Measurements from ENCODE around the gene PLXDC2.

Gene PLXDC2

DNA sequence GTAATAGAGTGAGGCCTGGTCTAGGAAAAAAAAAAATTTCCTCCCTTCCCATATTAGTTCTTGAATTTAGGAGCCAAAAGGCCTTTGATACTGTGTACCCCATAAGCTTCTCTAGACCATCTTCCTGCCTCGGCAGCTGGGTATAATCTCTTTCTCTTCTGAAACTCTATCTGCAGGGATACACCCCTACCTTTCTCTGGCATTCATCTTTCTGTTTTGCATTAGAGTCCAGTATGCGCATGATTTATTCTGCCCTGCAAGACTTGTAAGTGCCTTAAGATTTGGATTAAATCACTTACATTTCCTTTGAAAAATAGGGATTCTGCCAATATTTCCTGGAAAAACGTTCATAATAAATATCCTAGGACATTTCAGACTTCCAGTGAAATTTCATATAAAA is 431.2 kb downstream of the PLXDC2 start:
- Mint-ChIP-seq H3K27ac (no peak overlapping the region), H3K4me1 (peaks cover 14% of the 10 kb centered on the region), H3K4me3 (no peak overlapping the region), H3K36me3 (ENCODE audit: low read depth) (peaks cover 45% of the 10 kb centered on the region), H3K27me3 (ENCODE audit: low read depth, poor library complexity) (no peaks in the 10 kb centered on the region), H3K9me3 (no peaks in the 10 kb centered on the region)
- TF ChIP-seq, protein P1, sequence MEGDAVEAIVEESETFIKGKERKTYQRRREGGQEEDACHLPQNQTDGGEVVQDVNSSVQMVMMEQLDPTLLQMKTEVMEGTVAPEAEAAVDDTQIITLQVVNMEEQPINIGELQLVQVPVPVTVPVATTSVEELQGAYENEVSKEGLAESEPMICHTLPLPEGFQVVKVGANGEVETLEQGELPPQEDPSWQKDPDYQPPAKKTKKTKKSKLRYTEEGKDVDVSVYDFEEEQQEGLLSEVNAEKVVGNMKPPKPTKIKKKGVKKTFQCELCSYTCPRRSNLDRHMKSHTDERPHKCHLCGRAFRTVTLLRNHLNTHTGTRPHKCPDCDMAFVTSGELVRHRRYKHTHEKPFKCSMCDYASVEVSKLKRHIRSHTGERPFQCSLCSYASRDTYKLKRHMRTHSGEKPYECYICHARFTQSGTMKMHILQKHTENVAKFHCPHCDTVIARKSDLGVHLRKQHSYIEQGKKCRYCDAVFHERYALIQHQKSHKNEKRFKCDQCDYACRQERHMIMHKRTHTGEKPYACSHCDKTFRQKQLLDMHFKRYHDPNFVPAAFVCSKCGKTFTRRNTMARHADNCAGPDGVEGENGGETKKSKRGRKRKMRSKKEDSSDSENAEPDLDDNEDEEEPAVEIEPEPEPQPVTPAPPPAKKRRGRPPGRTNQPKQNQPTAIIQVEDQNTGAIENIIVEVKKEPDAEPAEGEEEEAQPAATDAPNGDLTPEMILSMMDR (IDR thresholded peaks at IDR 0.05): no peak
- DNase-seq: no peak

DNA sequence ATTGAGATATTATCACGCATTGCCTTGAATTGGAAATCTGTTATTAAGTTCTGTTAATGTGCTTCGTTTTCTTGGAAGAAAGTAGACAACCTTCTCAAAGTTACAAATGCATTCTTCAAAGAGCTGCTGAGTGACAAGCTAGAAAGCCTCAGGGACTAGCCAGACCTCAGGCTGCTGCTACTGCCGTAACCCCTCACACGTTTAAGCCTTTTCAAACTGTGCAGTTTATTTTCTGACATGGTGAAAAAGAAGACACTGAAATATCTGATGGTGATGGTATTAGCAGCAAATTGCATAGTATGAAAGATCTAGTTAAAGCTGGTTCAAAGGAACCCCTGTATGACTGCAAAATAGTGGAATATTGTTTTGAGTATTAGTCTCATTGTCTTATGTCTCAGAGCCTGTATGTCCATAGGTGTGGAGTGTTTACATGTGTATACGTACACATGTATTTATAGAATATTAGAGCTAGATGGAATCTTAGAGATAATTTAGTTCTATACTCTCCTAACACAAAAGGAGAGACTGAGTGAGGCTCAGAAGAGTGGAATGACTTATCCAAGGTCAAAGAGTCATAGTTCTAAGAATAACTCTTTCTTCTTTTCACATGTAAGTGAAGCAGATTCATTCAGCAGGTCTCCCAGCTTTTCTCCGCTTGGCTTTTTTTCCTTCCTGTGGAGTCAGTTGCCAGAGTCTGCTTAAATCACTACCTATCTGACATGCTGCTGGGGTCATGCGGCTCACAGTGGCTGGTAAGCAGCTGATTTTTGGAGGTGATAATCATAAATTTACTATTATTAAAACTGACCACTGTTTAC is 431.9 kb downstream of the PLXDC2 start:
- Mint-ChIP-seq H3K27me3 (ENCODE audit: low read depth, poor library complexity) (no peaks in the 10 kb centered on the region), H3K36me3 (ENCODE audit: low read depth) (peaks cover 42% of the 10 kb centered on the region), H3K4me3 (no peak overlapping the region), H3K9me3 (no peaks in the 10 kb centered on the region), H3K4me1 (peaks cover 14% of the 10 kb centered on the region), H3K27ac (no peak overlapping the region)
- no peak for DNase-seq
- TF ChIP-seq, protein P1 (IDR thresholded peaks at IDR 0.05): no peak

DNA sequence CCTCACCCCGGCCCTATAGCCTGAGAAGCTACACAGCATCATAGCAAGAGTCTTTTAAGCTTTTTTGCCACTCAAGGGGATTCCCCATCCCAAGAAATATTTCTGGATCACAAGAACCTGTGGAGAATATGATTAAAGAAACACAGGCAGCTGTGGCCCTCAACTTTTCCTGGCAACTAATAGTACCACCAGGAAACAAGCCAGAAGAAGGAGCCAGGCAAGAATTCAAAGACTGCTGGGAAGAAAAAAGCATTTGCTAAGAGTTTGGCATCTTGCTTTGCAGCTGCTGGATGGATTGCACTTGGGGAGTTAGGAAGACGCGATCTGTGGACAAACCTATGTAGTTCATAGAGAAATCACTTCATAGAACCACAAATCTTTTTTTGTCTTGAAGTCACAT is 437.8 kb downstream of the PLXDC2 start:
- no peaks in the 10 kb centered on the region for H3K9me3 Mint-ChIP-seq
- TF ChIP-seq, protein P1 (IDR thresholded peaks at IDR 0.05): no peak
- H3K4me3 Mint-ChIP-seq: no peak overlapping the region
- DNase-seq: no peak
- H3K36me3 Mint-ChIP-seq (ENCODE audit: low read depth): peaks cover 28% of the 10 kb centered on the region
- H3K27ac Mint-ChIP-seq: no peak overlapping the region
- H3K27me3 Mint-ChIP-seq (ENCODE audit: low read depth, poor library complexity): no peaks in the 10 kb centered on the region
- peaks cover 5% of the 10 kb centered on the region for H3K4me1 Mint-ChIP-seq

DNA sequence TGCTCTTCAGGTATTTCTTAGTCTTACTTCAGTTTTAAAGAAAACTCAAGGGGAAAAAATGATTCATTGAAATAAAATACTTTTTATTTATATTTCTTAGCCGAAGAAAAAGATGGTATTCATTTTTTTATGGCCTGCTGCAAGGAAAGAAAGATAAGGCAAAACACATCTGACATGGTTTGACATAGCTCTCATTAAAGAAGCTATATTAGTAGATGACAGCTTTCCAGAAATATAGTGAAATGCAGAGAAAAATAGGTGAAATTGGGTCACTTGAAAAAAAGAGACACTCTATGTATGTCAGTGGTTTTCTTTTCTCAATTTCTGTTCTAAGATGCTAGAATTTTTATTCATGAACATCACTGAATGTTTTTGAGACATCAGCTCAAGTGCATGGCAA is 438.3 kb downstream of the PLXDC2 start:
- Mint-ChIP-seq H3K27me3 (ENCODE audit: low read depth, poor library complexity) (no peaks in the 10 kb centered on the region), H3K9me3 (no peaks in the 10 kb centered on the region), H3K27ac (no peak overlapping the region), H3K36me3 (ENCODE audit: low read depth) (peaks cover 26% of the 10 kb centered on the region), H3K4me1 (peaks cover 5% of the 10 kb centered on the region), H3K4me3 (no peak overlapping the region)
- no peak for DNase-seq
- TF ChIP-seq, protein P1 (IDR thresholded peaks at IDR 0.05): no peak

DNA sequence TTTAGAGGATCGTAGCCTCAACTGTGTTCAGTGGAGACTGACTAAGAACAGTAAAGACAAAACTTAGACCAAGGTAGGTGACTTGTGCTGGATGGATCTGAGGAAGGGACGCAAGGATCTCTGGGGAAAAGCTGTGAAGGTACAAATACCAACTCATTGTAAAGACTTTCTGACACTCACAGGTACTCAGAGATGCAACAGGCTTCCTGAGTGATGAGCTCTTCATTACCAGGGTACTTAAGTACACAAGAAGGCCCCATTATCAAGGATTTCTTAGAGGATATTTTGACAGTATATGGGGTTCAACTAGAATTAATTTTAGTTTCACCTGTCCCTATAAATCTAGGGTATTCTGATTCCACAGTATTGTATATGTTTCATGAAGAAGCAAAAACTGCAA is 440.7 kb downstream of the PLXDC2 start:
- H3K27ac Mint-ChIP-seq: peak overlapping the region; percentile 19
- H3K27me3 Mint-ChIP-seq (ENCODE audit: low read depth, poor library complexity): no peaks in the 10 kb centered on the region

More for the DNA sequence above, 440.7 kb downstream of the PLXDC2 start:
- Mint-ChIP-seq H3K4me3 (no peak overlapping the region), H3K36me3 (ENCODE audit: low read depth) (peaks cover 39% of the 10 kb centered on the region), H3K9me3 (peaks cover 17% of the 10 kb centered on the region), H3K4me1 (peaks cover 5% of the 10 kb centered on the region)
- no peak for DNase-seq
- TF ChIP-seq, protein P1 (IDR thresholded peaks at IDR 0.05): no peak
